ENCODE measurements around the gene PNPLA2.

PNPLA2 gene

GRCh38 chr11:829847-830294 lies 11.2 kb downstream of the PNPLA2 start:
- H3K27ac ChIP-seq, result peak overlapping the region; percentile 96
- TF ChIP-seq CTCF (IDR thresholded peaks at IDR 0.05) (no peak), ZFX (IDR thresholded peaks at IDR 0.05; ENCODE audit: borderline replicate concordance) (no peak)

- H3K27ac ChIP-seq, result peak overlapping the region; percentile 96
- no peak for TF ChIP-seq ZFX (IDR thresholded peaks at IDR 0.05; ENCODE audit: borderline replicate concordance)
- TF ChIP-seq CTCF (IDR thresholded peaks at IDR 0.05), result no peak
Observed at GRCh38 chr11:830295-831117, 11.8 kb downstream of the PNPLA2 start.

GRCh38 chr11:831118-831864 lies 12.6 kb downstream of the PNPLA2 start:
- TF ChIP-seq CTCF (IDR thresholded peaks at IDR 0.05) (no peak), ZFX (IDR thresholded peaks at IDR 0.05; ENCODE audit: borderline replicate concordance) (no peak)
- H3K27ac ChIP-seq, result peak overlapping the region; percentile 96

GRCh38 chr11:831961-832528 lies 13.3 kb downstream of the PNPLA2 start:
- no peak for TF ChIP-seq CTCF (IDR thresholded peaks at IDR 0.05)
- TF ChIP-seq ZFX (IDR thresholded peaks at IDR 0.05; ENCODE audit: borderline replicate concordance), result no peak

DNA sequence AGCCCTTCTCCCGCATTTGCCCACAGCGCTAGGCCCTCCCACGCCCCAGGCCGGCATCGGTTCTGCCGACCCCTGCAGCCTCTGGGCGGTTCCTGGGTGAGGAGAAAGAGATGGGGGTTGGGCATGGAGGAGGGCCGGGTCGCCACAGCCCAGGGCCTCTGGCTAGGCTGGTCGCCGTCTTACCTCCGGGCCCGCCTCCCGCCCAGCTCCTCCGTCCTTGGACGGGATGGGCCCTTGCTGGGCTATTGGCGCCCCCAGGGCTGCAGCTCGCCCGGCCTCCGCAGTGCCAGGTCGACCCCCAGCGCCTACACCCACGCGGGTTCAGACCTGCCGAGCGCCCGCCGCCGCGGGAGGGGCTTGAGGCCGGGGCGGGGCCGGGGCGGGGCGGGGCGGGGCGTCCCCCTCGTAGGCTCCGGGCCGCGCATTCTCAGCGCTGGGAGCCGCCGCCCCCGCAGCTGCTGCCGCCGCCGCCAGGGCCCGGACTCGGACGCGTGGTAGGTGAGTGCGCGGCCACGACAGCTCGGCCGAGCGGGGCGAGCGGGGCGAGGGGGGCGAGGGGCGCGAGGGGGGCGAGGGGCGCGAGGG lies 13.9 kb downstream of the PNPLA2 start, which contains the start of gene CD151:
Gene CD151 (plus strand): TSS at position 424 of the 585 bp plus-strand sequence. CDS start 3,118 bp downstream, outside the sequence.
- no peak for TF ChIP-seq CTCF (IDR thresholded peaks at IDR 0.05)
- TF ChIP-seq ZFX (IDR thresholded peaks at IDR 0.05; ENCODE audit: borderline replicate concordance), result no peak
- peak within 1 kb of the TSS; percentile 96 for H3K27ac ChIP-seq

More at GRCh38 chr11:831961-832528, 13.3 kb downstream of the PNPLA2 start:
- peak overlapping the region; percentile 96 for H3K27ac ChIP-seq

DNA sequence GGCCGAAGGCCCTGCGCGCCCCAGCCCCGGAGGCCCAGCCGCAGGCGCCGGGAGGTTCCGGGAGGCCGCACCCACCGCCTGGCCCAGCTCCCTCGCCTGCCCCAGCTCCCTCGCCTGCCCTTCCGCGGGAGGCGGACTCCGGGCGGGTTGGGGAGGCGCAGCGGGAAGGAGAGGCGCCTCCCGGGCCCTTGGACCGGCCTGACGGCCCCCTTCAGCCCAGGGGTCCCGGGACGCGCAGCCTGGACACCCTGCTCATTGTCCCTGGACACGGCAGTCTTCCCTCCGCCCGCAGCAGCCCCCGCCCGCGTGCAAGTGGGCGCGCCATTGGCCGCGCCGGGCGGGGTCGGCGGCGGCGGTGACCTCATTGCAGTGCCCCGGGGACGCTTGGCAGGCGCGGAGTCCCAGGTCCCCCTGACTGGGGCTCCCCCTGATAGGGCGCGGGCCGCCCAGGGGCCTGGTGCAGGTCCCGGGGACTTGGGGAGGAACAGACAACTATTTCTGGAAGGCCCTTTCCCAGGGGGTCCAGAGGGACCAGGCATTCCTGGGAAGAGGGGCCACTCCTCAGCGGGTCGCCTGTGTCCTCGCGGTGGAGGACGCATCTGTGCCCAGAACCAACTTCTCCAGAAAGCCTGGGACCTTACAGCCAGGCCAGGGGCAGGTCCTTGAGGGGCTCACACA lies 14.5 kb downstream of the PNPLA2 start:
- H3K27ac ChIP-seq, result peak overlapping the region; percentile 96
- TF ChIP-seq CTCF (IDR thresholded peaks at IDR 0.05) (no peak), ZFX (IDR thresholded peaks at IDR 0.05; ENCODE audit: borderline replicate concordance) (no peak)
